ENCODE data around the gene SLK.
A peak's percentile ranks its signal among the peaks of the same experiment; 100 is the strongest.

SLK gene

GRCh38 chr10:103951183-103951582 is 15.8 kb upstream of the SLK start:
- no peak for DNase-seq (ENCODE audit: low read depth, low spot score)
- in situ Hi-C loops (cut with HindIII; ENCODE audit: low sequenced_read_pairs) = no loop called here
- no peak for TF ChIP-seq CTCF (IDR thresholded peaks at IDR 0.05; ENCODE audit: low read depth, low read length)
- no peak overlapping the region for H3K4me3 ChIP-seq (ENCODE audit: low read depth, low read length)

GRCh38 chr10:103951942-103952341 is 15.0 kb upstream of the SLK start:
- no peak overlapping the region for H3K4me3 ChIP-seq (ENCODE audit: low read depth, low read length)
- in situ Hi-C loops (cut with HindIII; ENCODE audit: low sequenced_read_pairs) = no loop called here
- TF ChIP-seq CTCF (IDR thresholded peaks at IDR 0.05; ENCODE audit: low read depth, low read length) = no peak
- no peak for DNase-seq (ENCODE audit: low read depth, low spot score)

- in situ Hi-C loops (cut with HindIII; ENCODE audit: low sequenced_read_pairs) = no loop called here
- TF ChIP-seq CTCF (IDR thresholded peaks at IDR 0.05; ENCODE audit: low read depth, low read length) = no peak
- no peak overlapping the region for H3K4me3 ChIP-seq (ENCODE audit: low read depth, low read length)
- DNase-seq (ENCODE audit: low read depth, low spot score) = no peak
Observed at GRCh38 chr10:103954543-103954942, 12.4 kb upstream of the SLK start.

GRCh38 chr10:103958996-103959395 is 7.9 kb upstream of the SLK start:
- no peak for DNase-seq (ENCODE audit: low read depth, low spot score)
- TF ChIP-seq CTCF (IDR thresholded peaks at IDR 0.05; ENCODE audit: low read depth, low read length) = no peak
- in situ Hi-C loops (cut with HindIII; ENCODE audit: low sequenced_read_pairs) = no loop called here
- no peak overlapping the region for H3K4me3 ChIP-seq (ENCODE audit: low read depth, low read length)

GRCh38 chr10:103960103-103960502 is 6.8 kb upstream of the SLK start:
- no peak overlapping the region for H3K4me3 ChIP-seq (ENCODE audit: low read depth, low read length)
- no peak for DNase-seq (ENCODE audit: low read depth, low spot score)
- no peak for TF ChIP-seq CTCF (IDR thresholded peaks at IDR 0.05; ENCODE audit: low read depth, low read length)
- in situ Hi-C loops (cut with HindIII; ENCODE audit: low sequenced_read_pairs) = no loop called here

- in situ Hi-C loops (cut with HindIII; ENCODE audit: low sequenced_read_pairs) = no loop called here
- no peak for TF ChIP-seq CTCF (IDR thresholded peaks at IDR 0.05; ENCODE audit: low read depth, low read length)
- peak overlapping the region; percentile 95 for H3K4me3 ChIP-seq (ENCODE audit: low read depth, low read length)
- peak; percentile 34 for DNase-seq (ENCODE audit: low read depth, low spot score)
Observed at GRCh38 chr10:103967448-103968071, 620 bp downstream of the SLK start.

Data from astrocyte of the spinal cord (primary cell).